Activated CD4-positive, alpha-beta memory T cell treated with anti-CD3 and anti-CD28 coated beads, Interleukin-2, amount 10 ng/mL, durations not matched to agents 7 days and 5 days (primary cell): ENCODE measurements around the gene GSN. TPM values are rescaled to one million over a fixed set of nuclear protein-coding genes. Genes with fewer than 3 reads are reported as not detected.
"Not testable (repeated sequence)": the region's sequence is repeated elsewhere in the genome, so short reads cannot be mapped to it uniquely, and the experiment has no call there.

Source experiments
- CTCF ChIA-PET: fragments of 350-600 bp; sonication (Branson Sonifier 250); formaldehyde crosslinking; loops from one replicate; lab custom pipeline; 2021; ENCODE audit warnings: antibody characterized with exemption, inconsistent platforms; lab: Charles Lee
- POLR2A ChIA-PET: fragments of 350-600 bp; sonication (Branson Sonifier 250); formaldehyde crosslinking; loops from one replicate; lab custom pipeline; 2021; ENCODE audit warnings: antibody characterized with exemption; lab: Charles Lee
- DNase-seq: peaks from one replicate; pipeline ENCODE4 v3.0.0-alpha.2; 2020
- H3K27ac Mint-ChIP-seq: one replicate; pipeline ENCODE4 v1.8.0; 2021; ENCODE audit warnings: mild to moderate bottlenecking, mixed read lengths
- H3K27me3 Mint-ChIP-seq: one replicate; pipeline ENCODE4 v1.8.0; 2021; ENCODE audit warnings: mixed read lengths
- H3K36me3 Mint-ChIP-seq: one replicate; pipeline ENCODE4 v1.8.0; 2021; ENCODE audit warnings: low read depth, mixed read lengths
- H3K4me1 Mint-ChIP-seq: one replicate; pipeline ENCODE4 v1.8.0; 2021; ENCODE audit warnings: mixed read lengths
- H3K4me3 Mint-ChIP-seq: one replicate; pipeline ENCODE4 v1.8.0; 2021; ENCODE audit warnings: mild to moderate bottlenecking, mixed read lengths
- H3K9me3 Mint-ChIP-seq: one replicate; pipeline ENCODE4 v1.8.0; 2021; ENCODE audit warnings: mixed read lengths
- total RNA-seq, 2 experiments: library from RNA; stranded (reverse); gene quantifications; one replicate each; pipeline ENCODE4 v1.2.3, GENCODE V29; 2021

The GSN gene
- total RNA-seq, 2 experiments from 2014 or later, result 5.8 to 6.0 TPM

DNA sequence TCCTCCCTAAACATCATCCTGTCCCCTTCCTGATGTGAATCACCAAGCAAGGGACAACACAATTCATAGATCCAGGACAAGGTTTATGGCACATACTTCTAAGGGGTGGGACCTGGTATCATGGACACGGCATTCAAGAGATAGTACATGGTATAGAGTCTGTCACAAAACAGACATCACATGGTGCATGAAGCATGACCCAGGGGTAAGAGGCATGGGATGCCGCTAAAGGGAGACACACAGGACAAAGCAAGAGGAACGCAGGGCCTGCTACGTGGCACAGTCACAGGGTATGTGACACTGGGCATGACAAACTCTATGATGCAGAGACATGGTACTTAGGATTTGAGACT, 20.7 kb downstream of the GSN start:
- no peaks in the 10 kb centered on the region for H3K9me3 Mint-ChIP-seq
- H3K27me3 Mint-ChIP-seq, result no peaks in the 10 kb centered on the region
- DNase-seq, result no peak
- no peak overlapping the region for H3K4me3 Mint-ChIP-seq
- POLR2A ChIA-PET, result no interaction called here
- no peaks in the 10 kb centered on the region for H3K36me3 Mint-ChIP-seq
- peaks cover 13% of the 10 kb centered on the region for H3K4me1 Mint-ChIP-seq
- CTCF ChIA-PET, result interaction anchor here (1.7 kb wide), 1 partner anchor 10 kb away, joined by 7 read pairs; no protein-coding TSS in a partner anchor
- H3K27ac Mint-ChIP-seq, result no peak overlapping the region

GRCh38 chr9:121289026-121289771, 21.2 kb downstream of the GSN start:
- DNase-seq, result no peak
- no peaks in the 10 kb centered on the region for H3K27me3 Mint-ChIP-seq
- H3K27ac Mint-ChIP-seq, result no peak overlapping the region
- H3K4me1 Mint-ChIP-seq, result peaks cover 13% of the 10 kb centered on the region
- no peaks in the 10 kb centered on the region for H3K9me3 Mint-ChIP-seq
- CTCF ChIA-PET, result interaction anchor here (1.6 kb wide), 1 partner anchor 11 kb away, joined by 9 read pairs; no protein-coding TSS in a partner anchor
- no peaks in the 10 kb centered on the region for H3K36me3 Mint-ChIP-seq
- POLR2A ChIA-PET, result interaction anchor here (1.8 kb wide), 1 partner anchor 10 kb away, joined by 4 read pairs; no protein-coding TSS in a partner anchor
- no peak overlapping the region for H3K4me3 Mint-ChIP-seq

DNA sequence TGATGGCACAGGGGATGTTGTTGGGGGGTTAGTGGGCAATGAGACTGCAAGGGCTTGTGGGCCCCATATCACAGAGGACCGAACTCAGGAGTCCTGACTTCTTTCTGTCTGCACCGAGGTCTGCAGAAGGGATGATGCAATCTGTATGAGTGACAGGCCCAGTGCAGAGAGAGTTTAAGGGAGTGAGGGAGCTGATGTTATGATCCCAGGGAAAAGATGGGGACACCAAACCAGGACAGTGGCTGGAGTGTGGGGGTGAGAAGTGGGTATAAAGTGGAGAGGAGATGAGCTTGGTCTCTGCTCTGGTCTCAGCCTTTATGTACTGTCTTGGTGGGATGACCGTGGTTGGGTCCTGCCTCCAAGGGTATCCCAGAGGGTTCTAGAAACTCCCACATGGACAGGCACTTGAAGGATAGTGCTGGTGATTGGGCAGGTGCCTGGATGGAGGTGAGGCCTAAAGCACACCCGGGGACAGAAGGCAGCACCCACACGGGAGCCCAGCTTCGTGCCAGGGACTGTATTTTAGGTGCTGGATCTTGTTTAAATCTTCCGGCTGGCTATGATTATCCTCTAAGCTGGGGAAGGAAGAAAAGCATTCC, 21.9 kb downstream of the GSN start:
- no peak overlapping the region for H3K4me3 Mint-ChIP-seq
- peaks cover 13% of the 10 kb centered on the region for H3K4me1 Mint-ChIP-seq
- H3K27ac Mint-ChIP-seq, result no peak overlapping the region
- no peaks in the 10 kb centered on the region for H3K36me3 Mint-ChIP-seq
- no peaks in the 10 kb centered on the region for H3K9me3 Mint-ChIP-seq
- H3K27me3 Mint-ChIP-seq, result no peaks in the 10 kb centered on the region
- CTCF ChIA-PET, result interaction anchor here (1.6 kb wide), 1 partner anchor 11 kb away, joined by 9 read pairs; no protein-coding TSS in a partner anchor
- POLR2A ChIA-PET, result interaction anchor here (1.8 kb wide), 1 partner anchor 9 kb away, joined by 4 read pairs; no protein-coding TSS in a partner anchor
- no peak for DNase-seq

DNA sequence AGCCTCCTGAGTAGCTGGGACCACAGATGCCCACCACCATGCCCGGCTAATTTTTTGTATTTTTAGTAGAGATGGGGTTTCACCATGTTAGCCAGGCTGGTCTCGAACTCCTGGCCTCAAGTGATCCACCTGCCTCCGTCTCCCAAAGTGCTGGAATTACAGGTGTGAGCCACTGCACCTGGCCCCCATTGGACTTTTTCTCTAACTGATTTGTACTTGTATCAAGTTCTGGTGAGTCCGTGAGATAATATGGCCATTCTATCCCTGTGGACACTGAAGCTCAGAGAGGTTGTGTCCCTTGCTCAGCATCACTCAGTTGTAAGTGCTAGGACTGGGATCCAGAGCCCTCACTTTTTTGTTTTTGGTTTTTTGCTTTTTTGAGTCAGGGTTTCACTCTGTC, 23.6 kb downstream of the GSN start:
- CTCF ChIA-PET, DNase-seq, H3K4me3 Mint-ChIP-seq, H3K36me3 Mint-ChIP-seq, POLR2A ChIA-PET, H3K4me1 Mint-ChIP-seq, H3K27me3 Mint-ChIP-seq, H3K9me3 Mint-ChIP-seq, H3K27ac Mint-ChIP-seq: not testable (repeated sequence)

DNA sequence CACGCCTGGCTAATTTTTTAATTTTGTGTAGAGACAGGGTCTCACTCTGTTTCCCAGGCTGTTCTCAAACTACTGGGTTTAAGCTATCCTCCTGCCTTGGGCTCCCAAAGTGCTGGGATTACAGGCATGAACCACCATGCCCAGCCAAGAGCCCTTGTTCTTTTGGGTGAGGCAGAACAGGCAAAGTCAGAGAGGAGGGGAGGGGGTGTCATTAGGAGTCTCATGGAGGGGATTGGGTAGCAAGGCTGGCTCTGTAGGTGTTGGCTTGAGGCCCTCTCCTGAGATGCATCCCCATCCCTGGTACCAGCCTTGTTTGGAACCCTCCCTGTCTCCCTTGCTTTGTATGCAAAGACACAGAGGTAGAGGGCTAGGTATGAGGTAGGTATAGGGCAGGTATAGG, 24.1 kb downstream of the GSN start:
- no peak overlapping the region for H3K4me3 Mint-ChIP-seq
- H3K36me3 Mint-ChIP-seq, result no peaks in the 10 kb centered on the region
- H3K4me1 Mint-ChIP-seq, result peaks cover 6% of the 10 kb centered on the region
- H3K27me3 Mint-ChIP-seq, result no peaks in the 10 kb centered on the region
- DNase-seq, result no peak
- ChIA-PET POLR2A (no interaction called here), CTCF (no interaction called here)
- no peaks in the 10 kb centered on the region for H3K9me3 Mint-ChIP-seq
- H3K27ac Mint-ChIP-seq, result no peak overlapping the region

- Mint-ChIP-seq H3K27ac (no peak overlapping the region), H3K36me3 (no peaks in the 10 kb centered on the region), H3K4me3 (no peak overlapping the region), H3K9me3 (no peaks in the 10 kb centered on the region), H3K27me3 (no peaks in the 10 kb centered on the region), H3K4me1 (peaks cover 4% of the 10 kb centered on the region)
- POLR2A ChIA-PET, result no interaction called here
- CTCF ChIA-PET, result interaction anchor here (0.9 kb wide), 1 partner anchor 15 kb away, joined by 3 read pairs; no protein-coding TSS in a partner anchor
- no peak for DNase-seq
Observed at GRCh38 chr9:121292801-121293241, 24.9 kb downstream of the GSN start.

DNA sequence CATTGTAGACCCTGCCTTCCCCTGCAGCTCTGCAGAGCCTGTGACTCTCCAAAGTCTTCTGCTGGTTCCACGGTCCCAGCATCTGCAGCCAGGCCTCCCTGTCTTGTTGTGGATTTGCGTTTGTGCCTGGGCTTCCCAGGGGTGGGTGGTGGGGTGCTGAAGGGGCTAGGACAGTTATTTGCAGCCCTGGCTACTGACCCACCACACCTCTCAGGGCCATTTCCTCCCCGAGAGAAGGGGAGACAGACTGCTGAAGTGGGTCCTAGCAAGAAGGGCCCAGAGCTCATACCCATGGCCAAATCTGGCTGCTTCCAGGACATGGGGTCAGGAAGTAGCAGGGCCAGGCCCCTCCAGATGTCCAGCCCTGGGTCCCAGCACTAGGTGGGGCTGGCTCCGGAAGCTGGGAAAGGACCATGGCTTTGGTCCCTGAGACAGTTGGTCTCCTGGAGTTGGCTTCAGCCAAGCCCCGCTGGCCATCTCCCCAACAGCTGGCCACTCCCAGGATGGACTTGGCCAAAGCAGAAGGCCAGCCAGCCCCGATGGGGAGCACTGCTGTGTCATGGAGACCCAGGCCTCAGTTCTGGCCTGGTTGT, 26.3 kb downstream of the GSN start:
- no peak overlapping the region for H3K27ac Mint-ChIP-seq
- POLR2A ChIA-PET, result no interaction called here
- H3K4me1 Mint-ChIP-seq, result peaks cover 6% of the 10 kb centered on the region
- no peak overlapping the region for H3K4me3 Mint-ChIP-seq
- no peaks in the 10 kb centered on the region for H3K36me3 Mint-ChIP-seq
- H3K27me3 Mint-ChIP-seq, result peaks cover 10% of the 10 kb centered on the region
- CTCF ChIA-PET, result no interaction called here
- no peak for DNase-seq
- no peaks in the 10 kb centered on the region for H3K9me3 Mint-ChIP-seq

- Mint-ChIP-seq H3K36me3 (no peaks in the 10 kb centered on the region), H3K4me1 (peaks cover 11% of the 10 kb centered on the region), H3K9me3 (no peaks in the 10 kb centered on the region), H3K27ac (no peak overlapping the region), H3K4me3 (no peak overlapping the region), H3K27me3 (peaks cover 14% of the 10 kb centered on the region)
- POLR2A ChIA-PET, result no interaction called here
- CTCF ChIA-PET, result interaction anchor here (0.5 kb wide), 1 partner anchor 191 kb away, joined by 3 read pairs; no protein-coding TSS in a partner anchor
- DNase-seq, result no peak
Observed at GRCh38 chr9:121294866-121295661, 27.1 kb downstream of the GSN start.

DNA sequence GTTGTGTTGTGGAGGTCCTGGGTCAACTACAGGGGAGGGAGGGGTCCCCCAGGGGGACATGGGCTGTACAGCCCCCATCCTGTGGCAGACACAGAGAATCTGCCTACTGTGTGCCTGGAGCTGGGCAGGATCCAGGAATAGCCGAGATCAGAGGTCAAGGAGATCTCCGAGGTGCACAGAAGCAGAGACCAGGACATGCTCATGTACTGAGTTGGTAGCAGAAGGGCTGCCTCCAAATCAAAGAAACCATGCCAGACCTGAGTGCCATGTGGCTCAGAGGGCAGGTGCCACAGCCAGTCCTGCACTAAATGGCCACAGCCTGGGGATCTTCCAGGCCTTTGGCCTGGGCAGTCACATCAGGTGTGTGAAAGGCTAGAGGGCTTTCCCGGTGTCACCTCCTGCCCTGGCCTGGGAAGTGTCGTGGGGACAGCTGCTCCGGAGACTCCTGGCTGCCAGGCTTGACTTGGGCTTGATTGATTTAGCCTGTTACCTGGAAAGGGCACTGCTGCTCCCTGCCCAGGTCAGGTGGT, 27.8 kb downstream of the GSN start:
- H3K36me3 Mint-ChIP-seq, result no peaks in the 10 kb centered on the region
- peaks cover 20% of the 10 kb centered on the region for H3K27me3 Mint-ChIP-seq
- no peak for DNase-seq
- ChIA-PET CTCF (interaction anchor here (0.5 kb wide), 1 partner anchor 191 kb away, joined by 3 read pairs; no protein-coding TSS in a partner anchor), POLR2A (no interaction called here)
- H3K4me1 Mint-ChIP-seq, result peaks cover 16% of the 10 kb centered on the region
- H3K9me3 Mint-ChIP-seq, result no peaks in the 10 kb centered on the region
- H3K27ac Mint-ChIP-seq, result no peak overlapping the region
- H3K4me3 Mint-ChIP-seq, result no peak overlapping the region

DNA sequence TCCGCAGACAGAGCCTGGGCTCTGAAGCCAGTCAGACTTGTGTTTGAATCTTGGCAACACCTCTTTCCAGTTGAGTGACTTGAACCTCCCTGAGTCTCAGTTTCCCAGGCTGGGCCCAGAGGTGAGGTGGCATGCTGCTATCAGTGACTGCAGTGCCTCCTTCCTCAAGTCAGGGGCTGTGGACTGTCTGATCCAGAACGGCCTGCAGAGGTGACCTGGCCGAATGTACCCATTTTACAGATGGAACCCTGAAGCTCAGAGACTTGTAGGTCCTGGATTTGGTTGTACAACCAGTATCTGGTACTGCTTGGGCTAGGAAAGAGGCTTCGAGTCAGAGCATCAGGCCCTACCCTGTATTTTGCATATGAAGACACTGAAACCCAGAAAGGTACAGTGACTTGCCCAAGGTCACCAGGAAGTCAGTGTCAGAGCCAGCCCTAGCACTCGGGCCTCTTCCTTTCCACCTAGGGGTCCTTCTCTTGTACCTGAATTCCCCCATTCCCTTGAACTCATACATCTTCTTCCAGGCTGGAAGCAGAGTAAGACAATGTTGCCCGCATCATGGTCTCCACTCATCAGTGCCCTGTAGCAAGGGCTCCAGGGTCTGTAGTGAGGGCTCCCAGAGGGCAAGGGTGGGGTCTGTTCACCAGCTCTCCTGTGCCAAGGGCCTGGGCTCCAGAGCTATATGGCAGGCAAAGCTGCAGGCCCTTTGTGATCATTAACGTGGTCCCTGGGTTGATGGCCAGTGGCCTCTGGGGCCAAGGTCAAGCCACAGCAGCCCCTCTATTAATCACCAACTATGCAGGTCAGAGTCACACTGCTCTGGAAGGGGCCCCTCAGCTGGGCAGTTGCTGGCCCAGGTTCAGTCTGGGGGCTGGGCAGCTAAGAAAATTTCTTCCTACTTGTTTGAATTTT, 28.5 kb downstream of the GSN start:
- Mint-ChIP-seq H3K4me1 (peaks cover 16% of the 10 kb centered on the region), H3K27ac (no peak overlapping the region), H3K9me3 (no peaks in the 10 kb centered on the region), H3K27me3 (peaks cover 20% of the 10 kb centered on the region), H3K4me3 (no peak overlapping the region), H3K36me3 (no peaks in the 10 kb centered on the region)
- ChIA-PET CTCF (interaction anchor here (0.8 to 1.4 kb wide), 2 partner anchors 19 to 84 kb away, joined by 3 to 4 read pairs; no protein-coding TSS in a partner anchor), POLR2A (no interaction called here)
- no peak for DNase-seq

DNA sequence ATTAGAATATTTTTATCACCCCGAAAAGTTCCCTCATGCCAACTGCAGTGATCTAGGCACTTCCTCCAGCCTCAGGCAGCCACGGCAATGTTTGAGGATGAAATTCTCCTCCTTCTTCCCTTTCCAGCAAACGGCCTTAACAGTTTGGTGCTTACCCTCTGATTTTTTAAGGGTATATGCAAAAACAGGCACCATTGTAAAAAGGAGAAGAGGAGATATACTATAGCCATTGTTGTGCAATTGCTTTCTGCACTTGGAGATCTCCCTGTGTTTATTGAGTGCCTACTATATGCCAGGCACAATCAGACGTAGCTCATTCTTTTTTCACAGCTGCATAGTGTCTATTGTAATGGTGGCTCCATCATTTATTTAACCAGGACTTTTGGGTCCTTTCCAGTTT, 29.4 kb downstream of the GSN start:
- Mint-ChIP-seq H3K9me3 (no peaks in the 10 kb centered on the region), H3K27ac (no peak overlapping the region), H3K27me3 (peaks cover 20% of the 10 kb centered on the region), H3K36me3 (no peaks in the 10 kb centered on the region), H3K4me3 (no peak overlapping the region), H3K4me1 (peaks cover 16% of the 10 kb centered on the region)
- CTCF ChIA-PET, result interaction anchor here (1.4 to 2.1 kb wide), 2 partner anchors 18 to 19 kb away, joined by 4 to 10 read pairs; no protein-coding TSS in a partner anchor
- POLR2A ChIA-PET, result no interaction called here
- DNase-seq, result no peak
